Gastrocnemius medialis (tissue), 4 donors: ENCODE data around the gene GABRB1. TPM values are rescaled to one million over a fixed set of nuclear protein-coding genes. Genes with fewer than 3 reads are reported as not detected.

Experiments
- ATAC-seq, 2 donors: fragments of 150-250 bp; one replicate each; pipeline ENCODE4 v1.9.1; 2016
- DNase-seq, 2 donors: peaks; one replicate each; pipeline ENCODE4 v3.0.0-alpha.2; 2019
- H3K27ac ChIP-seq, 4 donors: fragments of 200-600 bp; sonication (generic); 1 replicate in 1 of 4; 2 replicates in 3 of 4; pipeline ENCODE4 v1.5.1; 2016 to 2018; ENCODE audit warnings: mild to moderate bottlenecking in 2 of 4, moderate library complexity in 1 of 4
- H3K27me3 ChIP-seq, 3 donors: fragments of 200-600 bp; sonication (generic) in 2 of 3; 1 replicate in 1 of 3; 2 replicates in 2 of 3; pipeline versions ENCODE4 v1.5.1 to v1.6.0; 2016 to 2019; ENCODE audit warnings: mild to moderate bottlenecking in 1 of 3, moderate library complexity in 1 of 3
- H3K36me3 ChIP-seq, 2 donors: fragments of 200-600 bp; sonication (generic) in 1 of 2; one replicate each; pipeline ENCODE4 v1.5.1; 2017 to 2018
- H3K4me1 ChIP-seq, 2 donors: fragments of 200-600 bp; sonication (generic) in 1 of 2; one replicate each; pipeline ENCODE4 v1.5.1; 2016 to 2017; ENCODE audit warnings: mild to moderate bottlenecking in 2 of 2
- H3K4me3 ChIP-seq, 4 donors: fragments of 200-600 bp; sonication (generic) in 3 of 4; 1 replicate in 1 of 4; 2 replicates in 3 of 4; pipeline ENCODE4 v1.5.1; 2016 to 2019; ENCODE audit warnings: mild to moderate bottlenecking in 2 of 4
- H3K9me3 ChIP-seq, 3 donors: fragments of 200-600 bp; sonication (generic) in 2 of 3; 1 replicate in 1 of 3; 2 replicates in 2 of 3; pipeline ENCODE4 v1.5.1; 2016 to 2019
- POLR2A ChIP-seq, 2 donors: fragments of 450-650 bp; IDR thresholded peaks; one replicate each; pipeline ENCODE4 v1.6.1; 2017; ENCODE audit warnings: antibody characterized with exemption in 2 of 2, mild to moderate bottlenecking in 2 of 2, moderate library complexity in 2 of 2
- in situ Hi-C, 4 donors: fragments of 200-750 bp; cut with MboI; loops; one replicate each; pipeline versions ENCODE4 v1.15.0 to v1.8.0; 2017; ENCODE audit warnings: low sequenced_read_pairs in 4 of 4
- intact Hi-C: fragments of 100-400 bp; cut with DNase I; formaldehyde crosslinking; loops from one replicate; pipeline ENCODE4 v1.15.1; 2023; ENCODE audit warnings: low total_unique reads
- total RNA-seq, 4 donors: library from RNA; depleted of rRNA; stranded (reverse); fragments of >200 nt; gene quantifications; one replicate each; pipeline versions ENCODE4 v1.1.0 to v1.2.3, GENCODE V29; 2016
- TF ChIP-seq, protein P1 (sequence below), 5 experiments: fragments of 450-650 bp in 3 of 5; fragments of 200-600 bp in 2 of 5; sonication (generic) in 2 of 5; IDR thresholded peaks in 4 of 5; conservative IDR thresholded peaks in 1 of 5; 1 replicate in 4 of 5; 2 replicates in 1 of 5; pipeline ENCODE4 v1.5.1; 2016 to 2019; ENCODE audit warnings: antibody characterized with exemption in 5 of 5, mild to moderate bottlenecking in 3 of 5, moderate library complexity in 3 of 5

GABRB1 gene
- total RNA-seq, 4 donors from 2014 or later = not detected

DNA sequence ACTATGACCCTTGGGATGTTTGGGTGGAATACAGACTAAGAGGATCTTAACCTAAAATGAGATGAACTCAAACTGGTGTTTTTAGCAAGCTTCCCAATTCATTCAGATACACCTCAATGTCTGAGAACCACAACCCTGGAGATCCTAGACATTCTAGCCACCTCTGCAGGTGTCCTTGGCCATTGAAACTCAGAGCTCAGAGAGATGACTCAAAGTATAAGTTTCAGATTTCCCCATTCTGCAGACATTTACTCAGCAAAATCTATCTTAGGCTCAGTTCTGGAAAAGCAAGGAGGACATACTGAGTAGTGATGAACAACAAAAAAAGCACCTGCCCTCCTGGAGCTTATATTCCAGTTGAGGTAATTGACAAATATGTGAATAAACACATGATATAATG lies 384.4 kb downstream of the GABRB1 start:
- no peak for DNase-seq
- no peaks in the 10 kb centered on the region for H3K4me1 ChIP-seq
- in situ Hi-C loops (no loop called here), intact Hi-C loops (no loop called here)
- no peaks in the 10 kb centered on the region for H3K27me3 ChIP-seq
- ATAC-seq = no peak
- no peak overlapping the region for H3K27ac ChIP-seq
- TF ChIP-seq, protein P1, sequence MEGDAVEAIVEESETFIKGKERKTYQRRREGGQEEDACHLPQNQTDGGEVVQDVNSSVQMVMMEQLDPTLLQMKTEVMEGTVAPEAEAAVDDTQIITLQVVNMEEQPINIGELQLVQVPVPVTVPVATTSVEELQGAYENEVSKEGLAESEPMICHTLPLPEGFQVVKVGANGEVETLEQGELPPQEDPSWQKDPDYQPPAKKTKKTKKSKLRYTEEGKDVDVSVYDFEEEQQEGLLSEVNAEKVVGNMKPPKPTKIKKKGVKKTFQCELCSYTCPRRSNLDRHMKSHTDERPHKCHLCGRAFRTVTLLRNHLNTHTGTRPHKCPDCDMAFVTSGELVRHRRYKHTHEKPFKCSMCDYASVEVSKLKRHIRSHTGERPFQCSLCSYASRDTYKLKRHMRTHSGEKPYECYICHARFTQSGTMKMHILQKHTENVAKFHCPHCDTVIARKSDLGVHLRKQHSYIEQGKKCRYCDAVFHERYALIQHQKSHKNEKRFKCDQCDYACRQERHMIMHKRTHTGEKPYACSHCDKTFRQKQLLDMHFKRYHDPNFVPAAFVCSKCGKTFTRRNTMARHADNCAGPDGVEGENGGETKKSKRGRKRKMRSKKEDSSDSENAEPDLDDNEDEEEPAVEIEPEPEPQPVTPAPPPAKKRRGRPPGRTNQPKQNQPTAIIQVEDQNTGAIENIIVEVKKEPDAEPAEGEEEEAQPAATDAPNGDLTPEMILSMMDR (IDR thresholded peaks at IDR 0.05 in 4 of 5, conservative IDR thresholded peaks at IDR 0.05 in 1 of 5) = no peak
- no peak for TF ChIP-seq POLR2A (IDR thresholded peaks at IDR 0.05)
- H3K9me3 ChIP-seq = no peaks in the 10 kb centered on the region
- no peaks in the 10 kb centered on the region for H3K36me3 ChIP-seq
- no peak overlapping the region for H3K4me3 ChIP-seq

DNA sequence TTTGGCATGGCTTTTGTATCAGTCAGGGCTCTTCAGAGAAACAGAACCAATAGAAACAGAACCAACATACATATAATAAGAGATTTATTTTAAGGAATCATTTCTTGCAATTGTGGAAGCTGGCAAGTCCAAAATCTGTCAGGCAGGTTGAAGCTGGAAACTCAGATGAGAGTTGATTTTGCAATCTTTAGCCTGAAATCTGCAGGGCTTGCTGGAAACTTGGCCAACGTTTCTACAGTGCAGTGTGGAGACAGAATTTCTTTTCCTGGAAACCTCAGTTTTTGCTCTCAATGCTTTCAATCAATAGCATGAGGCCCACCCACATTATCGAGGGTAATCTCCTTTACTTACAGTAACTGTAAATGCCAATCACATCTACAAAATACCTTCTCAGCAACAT lies 386.8 kb downstream of the GABRB1 start:
- Histone ChIP-seq H3K27ac (no peak overlapping the region), H3K9me3 (no peaks in the 10 kb centered on the region), H3K27me3 (no peaks in the 10 kb centered on the region), H3K36me3 (no peaks in the 10 kb centered on the region), H3K4me1 (no peaks in the 10 kb centered on the region), H3K4me3 (no peak overlapping the region)
- in situ Hi-C loops = no loop called here
- DNase-seq (no peak), ATAC-seq (no peak)
- TF ChIP-seq, protein P1 (IDR thresholded peaks at IDR 0.05 in 4 of 5, conservative IDR thresholded peaks at IDR 0.05 in 1 of 5) = no peak
- intact Hi-C loops = no loop called here

DNA sequence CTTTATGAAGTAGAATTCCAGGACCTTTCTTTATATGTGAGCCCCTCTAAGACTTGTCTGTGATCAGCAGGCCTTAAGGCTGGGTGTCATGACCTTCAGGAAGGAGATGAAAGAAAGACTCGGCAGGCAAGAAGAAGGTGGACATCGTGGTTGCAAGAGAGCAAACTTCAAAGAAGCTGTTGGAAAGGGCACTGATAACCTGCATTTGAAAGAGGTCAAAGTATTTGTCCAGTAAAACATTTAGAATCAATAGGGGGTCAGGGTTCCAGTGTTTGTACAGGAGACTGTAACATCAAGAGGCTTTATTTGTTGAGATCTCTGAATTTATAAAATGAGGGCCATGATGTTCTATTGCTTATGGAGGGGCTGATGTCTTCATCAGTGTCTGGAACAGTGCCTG lies 387.9 kb downstream of the GABRB1 start:
- intact Hi-C loops = no loop called here
- in situ Hi-C loops = no loop called here
- H3K27me3 ChIP-seq = no peaks in the 10 kb centered on the region
- H3K4me3 ChIP-seq = no peak overlapping the region
- H3K4me1 ChIP-seq = no peaks in the 10 kb centered on the region
- H3K36me3 ChIP-seq = no peaks in the 10 kb centered on the region
- no peak overlapping the region for H3K27ac ChIP-seq
- ATAC-seq (no peak), DNase-seq (no peak)
- TF ChIP-seq POLR2A (IDR thresholded peaks at IDR 0.05) = no peak
- TF ChIP-seq, protein P1 (IDR thresholded peaks at IDR 0.05 in 4 of 5, conservative IDR thresholded peaks at IDR 0.05 in 1 of 5) = no peak
- H3K9me3 ChIP-seq = no peaks in the 10 kb centered on the region

DNA sequence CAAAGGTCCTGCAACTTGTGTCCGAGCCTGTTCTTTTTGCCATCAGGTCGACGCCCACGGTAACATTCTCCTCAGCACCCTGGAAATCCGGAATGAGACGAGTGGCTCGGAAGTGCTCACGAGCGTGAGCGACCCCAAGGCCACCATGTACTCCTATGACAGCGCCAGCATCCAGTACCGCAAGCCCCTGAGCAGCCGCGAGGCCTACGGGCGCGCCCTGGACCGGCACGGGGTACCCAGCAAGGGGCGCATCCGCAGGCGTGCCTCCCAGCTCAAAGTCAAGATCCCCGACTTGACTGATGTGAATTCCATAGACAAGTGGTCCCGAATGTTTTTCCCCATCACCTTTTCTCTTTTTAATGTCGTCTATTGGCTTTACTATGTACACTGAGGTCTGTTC lies 394.3 kb downstream of the GABRB1 start:
- TF ChIP-seq, protein P1 (IDR thresholded peaks at IDR 0.05 in 4 of 5, conservative IDR thresholded peaks at IDR 0.05 in 1 of 5) = no peak
- no peak for TF ChIP-seq POLR2A (IDR thresholded peaks at IDR 0.05)
- in situ Hi-C loops (no loop called here), intact Hi-C loops (no loop called here)

DNA sequence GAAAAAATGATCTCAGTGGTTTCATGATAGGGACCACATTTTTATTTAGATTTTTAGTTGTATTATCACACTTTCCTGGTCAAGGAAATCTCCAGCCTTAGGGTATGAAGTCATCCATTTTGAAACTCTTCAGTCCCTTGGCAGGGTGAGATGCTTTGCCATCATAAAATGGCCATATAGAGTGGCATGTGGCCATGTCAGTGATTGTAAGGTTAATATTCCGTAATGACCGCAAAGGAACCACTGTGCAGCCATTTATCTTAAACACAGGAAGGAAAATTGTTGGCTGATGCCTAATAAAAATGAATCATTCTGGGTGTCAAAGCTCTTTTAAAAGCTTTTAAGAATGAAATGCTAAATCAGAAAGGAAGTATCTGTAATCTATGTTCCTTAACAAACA lies 396.6 kb downstream of the GABRB1 start:
- no peak for TF ChIP-seq POLR2A (IDR thresholded peaks at IDR 0.05)
- TF ChIP-seq, protein P1 (IDR thresholded peaks at IDR 0.05 in 4 of 5, conservative IDR thresholded peaks at IDR 0.05 in 1 of 5) = no peak
- intact Hi-C loops (no loop called here), in situ Hi-C loops (no loop called here)
- H3K4me1 ChIP-seq = no peaks in the 10 kb centered on the region
- H3K27me3 ChIP-seq = no peaks in the 10 kb centered on the region
- H3K27ac ChIP-seq = no peak overlapping the region
- no peak overlapping the region for H3K4me3 ChIP-seq
- no peaks in the 10 kb centered on the region for H3K36me3 ChIP-seq
- H3K9me3 ChIP-seq = no peaks in the 10 kb centered on the region
- DNase-seq (no peak), ATAC-seq (no peak)

More for the DNA sequence above, 394.3 kb downstream of the GABRB1 start:
- H3K9me3 ChIP-seq = no peaks in the 10 kb centered on the region
- DNase-seq (no peak), ATAC-seq (no peak)
- H3K4me1 ChIP-seq = no peaks in the 10 kb centered on the region
- no peaks in the 10 kb centered on the region for H3K27me3 ChIP-seq
- no peak overlapping the region for H3K4me3 ChIP-seq
- no peaks in the 10 kb centered on the region for H3K36me3 ChIP-seq
- H3K27ac ChIP-seq = no peak overlapping the region
